H54 (cell line): Measurements from ENCODE around the gene SMAD4.
"Not testable (repeated sequence)": the region's sequence is repeated elsewhere in the genome, so short reads cannot be mapped to it uniquely, and the experiment has no call there.

Experiments used
- DNase-seq: peaks from one replicate; pipeline ENCODE4 v3.0.0; 2011; ENCODE audit warnings: low spot score, mixed read lengths; ENCODE audit not compliant: insufficient read length
- FAIRE-seq: peaks from 3 replicates; lab custom pipeline; 2011; peaks lifted over from hg19 to GRCh38; lab: Jason Lieb, UNC
- POLR2A ChIP-seq: IDR thresholded peaks from 2 replicates; pipeline ENCODE4 v1.6.1; 2011; ENCODE audit warnings: low read depth, mild to moderate bottlenecking, low read length

The SMAD4 gene

DNA sequence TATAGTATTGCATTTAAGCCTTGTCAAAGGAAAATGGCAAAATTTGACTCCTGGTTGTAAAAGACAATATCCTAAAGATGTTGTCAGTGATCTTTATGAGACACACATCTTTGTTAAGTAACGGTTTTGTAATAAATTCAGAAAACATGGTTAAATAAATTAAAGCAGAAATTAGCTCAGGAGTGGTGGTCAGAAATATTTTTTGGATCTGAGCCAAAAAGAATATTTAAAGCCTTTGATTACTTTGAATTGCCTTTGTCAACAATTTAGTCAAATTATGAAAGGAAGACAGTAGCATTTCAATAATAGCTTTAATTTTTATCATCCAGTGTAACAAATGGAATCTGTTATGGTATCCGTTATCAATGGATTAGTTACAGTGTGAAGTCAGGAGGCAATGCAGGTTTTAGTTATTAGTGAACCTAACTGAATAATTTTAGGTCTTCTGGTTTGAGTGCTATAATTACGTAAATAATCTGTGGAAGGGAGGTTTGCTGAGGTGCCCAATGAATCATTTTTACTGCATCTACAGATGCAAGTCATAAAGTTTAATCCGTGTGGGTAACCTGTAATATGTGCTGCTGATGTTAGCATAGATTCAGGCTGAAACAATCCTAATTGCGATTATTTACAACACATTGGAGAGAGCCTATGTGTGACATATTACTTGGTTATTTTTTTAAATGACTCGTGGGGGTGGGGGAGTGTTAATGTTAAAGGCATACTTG lies 42.7 kb downstream of the SMAD4 start:
- no peak for FAIRE-seq
- no peak for TF ChIP-seq POLR2A
- DNase-seq = no peak

DNA sequence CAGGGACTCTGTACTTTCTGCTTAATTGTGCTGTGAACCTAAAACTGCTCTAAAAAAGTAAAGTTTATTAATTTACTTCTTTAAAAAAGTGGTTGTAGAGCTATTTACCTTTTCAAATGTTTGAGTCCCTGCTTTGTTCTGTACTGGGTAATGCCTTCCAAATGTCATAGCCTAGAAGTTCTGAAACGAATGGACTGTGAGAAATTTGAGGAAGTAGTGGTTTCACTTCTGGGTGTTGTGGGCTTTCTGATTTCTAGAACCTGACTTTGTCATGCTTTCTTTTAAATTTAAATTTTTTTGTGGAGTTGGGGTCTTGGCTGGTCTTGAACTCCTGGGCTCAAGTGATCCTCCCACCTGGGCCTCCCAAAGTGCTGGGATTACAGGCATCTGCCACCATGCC lies 44.6 kb downstream of the SMAD4 start:
- no peak for FAIRE-seq

DNA sequence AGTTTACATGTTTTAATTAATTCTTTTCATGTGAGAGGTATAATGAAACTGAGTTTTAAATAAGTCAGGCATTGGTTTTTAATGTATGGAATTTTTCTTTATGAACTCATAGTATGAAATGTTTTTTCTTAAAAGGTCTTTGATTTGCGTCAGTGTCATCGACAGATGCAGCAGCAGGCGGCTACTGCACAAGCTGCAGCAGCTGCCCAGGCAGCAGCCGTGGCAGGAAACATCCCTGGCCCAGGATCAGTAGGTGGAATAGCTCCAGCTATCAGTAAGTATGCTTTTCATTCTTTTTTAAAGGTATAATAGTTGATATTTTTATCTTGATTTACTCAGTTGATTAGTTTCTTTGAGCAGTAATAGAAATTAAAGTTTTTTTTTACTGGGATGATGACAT lies 46.5 kb downstream of the SMAD4 start:
- FAIRE-seq (no peak), DNase-seq (no peak)

More for the DNA sequence above, 44.6 kb downstream of the SMAD4 start:
- TF ChIP-seq POLR2A = no peak
- no peak for DNase-seq

DNA sequence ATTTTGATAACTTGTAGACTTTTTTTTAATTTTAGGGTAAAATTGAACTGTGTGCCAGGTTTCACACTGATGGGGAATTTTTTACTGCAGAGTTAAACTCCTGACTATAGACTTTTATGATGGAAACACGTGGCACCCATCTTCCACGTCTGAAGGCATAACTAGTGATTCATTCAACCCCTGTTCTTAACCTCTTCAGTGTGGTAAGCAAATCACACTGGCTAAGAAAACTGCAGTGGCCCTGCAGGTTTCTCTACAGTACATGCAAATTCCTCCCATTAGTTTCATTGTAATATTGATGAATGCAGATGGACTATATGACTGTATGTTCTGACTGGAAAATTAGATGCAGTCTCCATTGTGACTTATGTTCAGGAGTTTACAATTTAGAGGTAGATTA lies 47.2 kb downstream of the SMAD4 start:
- DNase-seq (no peak), FAIRE-seq (peak; percentile 53)
- no peak for TF ChIP-seq POLR2A

More for the DNA sequence above, 46.5 kb downstream of the SMAD4 start:
- TF ChIP-seq POLR2A = no peak

DNA sequence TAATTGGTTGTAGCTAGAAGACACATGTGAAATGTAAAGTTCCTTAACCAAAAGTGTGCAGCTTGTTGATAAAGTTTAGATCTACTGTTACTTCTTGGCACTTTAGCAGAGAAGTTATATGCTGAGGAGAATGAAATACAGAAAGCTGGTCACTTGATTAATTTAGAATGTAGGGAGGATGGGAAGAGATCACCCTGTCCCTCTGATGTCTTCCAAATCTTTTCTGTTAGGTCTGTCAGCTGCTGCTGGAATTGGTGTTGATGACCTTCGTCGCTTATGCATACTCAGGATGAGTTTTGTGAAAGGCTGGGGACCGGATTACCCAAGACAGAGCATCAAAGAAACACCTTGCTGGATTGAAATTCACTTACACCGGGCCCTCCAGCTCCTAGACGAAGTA lies 48.0 kb downstream of the SMAD4 start:
- FAIRE-seq (no peak), DNase-seq (no peak)
- TF ChIP-seq POLR2A = no peak

DNA sequence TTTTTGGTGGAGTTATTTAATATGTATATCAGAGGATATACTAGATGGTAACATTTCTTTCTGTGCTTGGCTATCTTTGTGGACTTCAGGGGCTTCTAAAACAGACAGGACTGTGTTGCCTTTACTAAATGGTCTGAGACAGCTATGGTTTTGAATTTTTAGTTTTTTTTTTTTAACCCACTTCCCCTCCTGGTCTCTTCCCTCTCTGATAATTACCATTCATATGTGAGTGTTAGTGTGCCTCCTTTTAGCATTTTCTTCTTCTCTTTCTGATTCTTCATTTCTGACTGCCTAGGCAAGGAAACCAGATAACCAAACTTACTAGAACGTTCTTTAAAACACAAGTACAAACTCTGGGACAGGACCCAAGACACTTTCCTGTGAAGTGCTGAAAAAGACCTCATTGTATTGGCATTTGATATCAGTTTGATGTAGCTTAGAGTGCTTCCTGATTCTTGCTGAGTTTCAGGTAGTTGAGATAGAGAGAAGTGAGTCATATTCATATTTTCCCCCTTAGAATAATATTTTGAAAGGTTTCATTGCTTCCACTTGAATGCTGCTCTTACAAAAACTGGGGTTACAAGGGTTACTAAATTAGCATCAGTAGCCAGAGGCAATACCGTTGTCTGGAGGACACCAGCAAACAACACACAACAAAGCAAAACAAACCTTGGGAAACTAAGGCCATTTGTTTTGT lies 52.7 kb downstream of the SMAD4 start:
- no peak for TF ChIP-seq POLR2A
- FAIRE-seq (peak; percentile 48), DNase-seq (no peak)

DNA sequence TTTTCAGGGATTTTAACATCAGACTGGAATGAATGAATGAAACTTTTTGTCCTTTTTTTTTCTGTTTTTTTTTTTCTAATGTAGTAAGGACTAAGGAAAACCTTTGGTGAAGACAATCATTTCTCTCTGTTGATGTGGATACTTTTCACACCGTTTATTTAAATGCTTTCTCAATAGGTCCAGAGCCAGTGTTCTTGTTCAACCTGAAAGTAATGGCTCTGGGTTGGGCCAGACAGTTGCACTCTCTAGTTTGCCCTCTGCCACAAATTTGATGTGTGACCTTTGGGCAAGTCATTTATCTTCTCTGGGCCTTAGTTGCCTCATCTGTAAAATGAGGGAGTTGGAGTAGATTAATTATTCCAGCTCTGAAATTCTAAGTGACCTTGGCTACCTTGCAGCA lies 53.4 kb downstream of the SMAD4 start:
- DNase-seq (no peak), FAIRE-seq (no peak)
- no peak for TF ChIP-seq POLR2A

DNA sequence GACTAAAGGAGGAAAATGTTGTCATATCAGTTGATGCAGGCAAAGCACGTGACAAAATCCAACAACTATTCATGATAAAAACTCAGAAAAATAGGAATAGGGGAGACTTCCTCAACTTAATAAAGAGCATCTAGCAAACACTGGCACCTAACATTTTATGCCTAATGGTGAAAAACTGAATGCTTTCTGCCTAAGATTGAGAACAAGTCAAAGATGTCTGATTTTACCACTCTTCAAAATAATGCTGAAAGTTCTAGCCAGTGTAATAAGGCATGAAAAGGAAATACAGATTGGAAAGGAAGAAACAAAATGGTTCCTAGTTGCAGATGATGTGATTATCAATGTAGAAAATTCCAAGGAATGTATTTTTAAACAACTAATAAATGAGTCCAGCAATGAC lies 58.4 kb downstream of the SMAD4 start:
- no peak for FAIRE-seq
- TF ChIP-seq POLR2A = no peak
- no peak for DNase-seq

DNA sequence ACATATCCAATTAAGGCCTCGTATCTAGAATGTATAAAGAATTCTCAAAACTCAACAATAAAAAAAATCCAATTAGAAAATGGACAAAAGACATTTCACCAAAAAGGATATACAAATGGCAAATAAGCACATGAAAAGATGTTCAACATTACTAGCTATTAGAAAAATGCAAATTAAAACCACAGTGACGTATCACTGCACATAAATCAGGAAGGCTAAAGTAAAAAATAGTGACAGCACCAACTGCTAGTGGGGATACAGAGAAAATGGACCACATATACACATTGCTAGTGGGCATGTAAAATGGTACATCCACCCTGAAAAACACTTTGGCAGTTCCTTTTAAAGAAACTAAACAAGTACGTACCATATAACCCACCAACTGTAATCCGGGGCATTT lies 59.7 kb downstream of the SMAD4 start:
- FAIRE-seq = no peak
- TF ChIP-seq POLR2A = no peak
- DNase-seq = no peak

DNA sequence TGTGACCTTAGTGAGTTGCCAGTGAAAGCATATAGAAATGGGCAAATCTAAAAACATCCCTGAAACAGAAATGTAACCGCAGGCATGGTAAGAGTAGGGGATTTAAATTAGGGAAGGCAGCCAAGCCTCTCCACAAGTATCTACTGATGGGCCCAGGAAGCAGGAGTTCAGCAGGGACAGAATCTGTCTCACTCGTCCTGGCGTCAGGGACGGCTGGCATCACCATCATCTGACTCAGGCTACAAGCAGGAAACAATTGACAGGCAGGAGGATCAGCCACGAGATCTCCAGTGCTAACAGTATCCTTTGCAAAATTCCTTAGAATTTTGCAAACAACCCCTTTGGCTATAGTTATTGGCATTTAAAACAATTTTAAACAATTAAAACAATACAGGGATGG lies 61.3 kb downstream of the SMAD4 start:
- DNase-seq (no peak), FAIRE-seq (no peak)
- TF ChIP-seq POLR2A = no peak

DNA sequence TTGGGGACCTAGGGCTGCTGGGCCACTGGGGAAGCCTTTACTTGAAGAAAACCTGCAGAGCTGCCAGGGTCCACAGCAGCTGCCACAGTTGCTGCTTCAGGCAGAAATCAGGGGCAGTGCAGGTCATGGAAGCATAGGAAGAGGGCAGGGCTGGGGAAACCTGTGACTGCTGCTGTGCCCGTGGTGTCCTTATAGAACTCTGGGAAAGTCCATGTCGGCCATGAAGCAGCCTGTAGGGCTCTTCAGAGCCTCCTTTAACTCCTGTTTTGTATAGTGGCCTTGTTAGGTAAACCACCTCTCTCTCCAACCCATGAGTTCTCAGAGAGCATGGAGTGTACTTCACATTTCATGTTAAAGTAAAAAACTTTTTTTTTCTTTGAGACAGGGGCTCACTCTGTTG lies 62.1 kb downstream of the SMAD4 start:
- FAIRE-seq (no peak), DNase-seq (no peak)
- no peak for TF ChIP-seq POLR2A

DNA sequence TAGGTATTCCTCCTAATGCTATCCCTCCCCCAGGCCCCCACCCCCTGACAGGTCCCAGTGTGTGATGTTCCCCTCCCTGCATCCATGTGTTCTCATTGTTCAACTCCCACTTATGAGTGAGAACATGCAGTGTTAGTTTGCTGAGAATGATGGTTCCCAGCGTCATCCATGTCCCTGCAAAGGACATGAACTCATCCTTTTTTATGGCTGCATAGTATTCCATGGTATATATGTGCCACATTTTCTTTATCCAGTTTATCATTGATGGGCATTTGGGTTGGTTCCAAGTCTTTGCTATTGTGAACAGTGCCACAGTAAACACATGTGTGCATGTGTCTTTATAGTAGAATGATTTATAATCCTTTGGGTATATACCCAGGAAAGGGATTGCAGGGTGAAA lies 63.0 kb downstream of the SMAD4 start:
- FAIRE-seq = not testable (repeated sequence)

DNA sequence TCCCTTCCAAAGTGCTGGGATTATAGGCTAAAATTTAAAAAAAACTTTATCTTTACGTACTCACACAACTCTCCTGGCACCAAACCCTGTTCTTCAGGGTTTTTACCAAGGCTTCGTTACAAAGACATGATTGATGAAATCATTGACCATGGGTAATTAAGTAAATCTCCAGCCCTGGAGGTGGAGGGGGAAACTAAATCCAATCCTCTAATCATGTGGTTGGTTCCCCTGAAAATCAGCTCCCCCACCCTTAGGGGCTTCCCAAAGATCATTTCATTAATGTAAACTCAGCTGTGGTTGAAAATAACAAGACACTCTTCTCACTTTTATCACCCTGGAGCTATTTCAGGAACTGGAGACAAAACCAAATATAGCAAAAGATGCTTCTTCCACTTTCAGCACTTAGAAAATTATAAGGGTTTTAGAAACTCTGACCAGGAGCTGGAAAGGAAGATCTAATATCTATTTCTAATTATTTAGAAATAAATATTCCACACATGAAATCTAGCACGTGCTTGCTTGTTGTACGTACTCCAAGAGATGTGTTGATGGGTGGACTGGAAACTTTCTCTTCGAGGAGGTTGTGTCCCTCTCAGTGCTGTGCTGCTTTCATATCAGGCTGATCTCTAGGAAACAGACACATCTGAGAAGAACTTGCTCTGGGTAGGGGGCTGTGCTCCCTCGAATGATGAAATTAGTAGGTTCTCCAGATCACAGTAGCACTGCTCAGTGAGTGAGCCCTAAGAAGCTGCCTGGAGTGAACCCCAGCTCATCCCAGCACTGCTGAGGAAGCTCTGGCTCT lies 67.2 kb downstream of the SMAD4 start:
- DNase-seq (no peak), FAIRE-seq (no peak)
- TF ChIP-seq POLR2A = no peak

More for the DNA sequence above, 63.0 kb downstream of the SMAD4 start:
- DNase-seq = not testable (repeated sequence)

DNA sequence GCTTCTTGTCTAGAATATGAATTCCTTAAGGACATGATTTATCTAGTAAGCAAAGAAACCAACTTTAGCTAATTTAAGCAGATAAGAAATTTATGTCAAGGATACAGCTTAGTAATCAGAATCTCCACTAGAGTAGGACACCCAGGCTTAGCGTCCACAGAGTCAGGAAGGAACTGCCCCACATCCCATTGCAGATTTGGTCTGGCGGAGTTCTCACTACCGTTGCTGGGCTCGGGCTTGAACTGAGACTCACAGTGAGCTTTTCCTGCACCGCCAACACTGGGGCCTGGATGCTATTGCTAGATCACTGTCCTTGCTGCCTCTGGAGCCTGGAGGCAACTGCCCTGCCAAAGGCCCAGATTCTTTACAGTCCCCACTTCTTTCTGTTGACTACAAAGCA lies 68.1 kb downstream of the SMAD4 start:
- DNase-seq (no peak), FAIRE-seq (no peak)
- no peak for TF ChIP-seq POLR2A
